ENCODE measurements around the gene GABRD.

The GABRD gene

GRCh38 chr1:2050793-2051682 lies 31.9 kb downstream of the GABRD start:
- in situ Hi-C loops (cut with HindIII; ENCODE audit: low sequenced_read_pairs): no loop called here
- peak overlapping the region; percentile 24 for H3K4me3 ChIP-seq (ENCODE audit: low read depth, low read length)
- DNase-seq (ENCODE audit: low read depth): no peak
- no peak for TF ChIP-seq CTCF (IDR thresholded peaks at IDR 0.05; ENCODE audit: low read depth, low read length, missing control alignments)

- no peak for DNase-seq (ENCODE audit: low read depth)
- TF ChIP-seq CTCF (IDR thresholded peaks at IDR 0.05; ENCODE audit: low read depth, low read length, missing control alignments): no peak
- no peak overlapping the region for H3K4me3 ChIP-seq (ENCODE audit: low read depth, low read length)
- in situ Hi-C loops (cut with HindIII; ENCODE audit: low sequenced_read_pairs): no loop called here
Observed at GRCh38 chr1:2052054-2052679, 33.0 kb downstream of the GABRD start.

GRCh38 chr1:2052756-2053155 lies 33.6 kb downstream of the GABRD start:
- no peak overlapping the region for H3K4me3 ChIP-seq (ENCODE audit: low read depth, low read length)
- no peak for TF ChIP-seq CTCF (IDR thresholded peaks at IDR 0.05; ENCODE audit: low read depth, low read length, missing control alignments)
- in situ Hi-C loops (cut with HindIII; ENCODE audit: low sequenced_read_pairs): no loop called here
- no peak for DNase-seq (ENCODE audit: low read depth)

- no peak for TF ChIP-seq CTCF (IDR thresholded peaks at IDR 0.05; ENCODE audit: low read depth, low read length, missing control alignments)
- no peak overlapping the region for H3K4me3 ChIP-seq (ENCODE audit: low read depth, low read length)
- DNase-seq (ENCODE audit: low read depth): no peak
- in situ Hi-C loops (cut with HindIII; ENCODE audit: low sequenced_read_pairs): no loop called here
Observed at GRCh38 chr1:2053217-2053616, 34.1 kb downstream of the GABRD start.

- TF ChIP-seq CTCF (IDR thresholded peaks at IDR 0.05; ENCODE audit: low read depth, low read length, missing control alignments): no peak
- no peak overlapping the region for H3K4me3 ChIP-seq (ENCODE audit: low read depth, low read length)
- in situ Hi-C loops (cut with HindIII; ENCODE audit: low sequenced_read_pairs): no loop called here
- DNase-seq (ENCODE audit: low read depth): no peak
Observed at GRCh38 chr1:2053784-2054376, 34.7 kb downstream of the GABRD start.

- in situ Hi-C loops (cut with HindIII; ENCODE audit: low sequenced_read_pairs): no loop called here
- no peak for TF ChIP-seq CTCF (IDR thresholded peaks at IDR 0.05; ENCODE audit: low read depth, low read length, missing control alignments)
- DNase-seq (ENCODE audit: low read depth): no peak
- H3K4me3 ChIP-seq (ENCODE audit: low read depth, low read length): no peak overlapping the region
Observed at GRCh38 chr1:2054560-2054959, 35.4 kb downstream of the GABRD start.

Data from astrocyte of the cerebellum (primary cell).